ENCODE measurements around the gene RANBP10. TPM values are rescaled to one million over a fixed set of nuclear protein-coding genes. Genes with fewer than 3 reads are reported as not detected.

The RANBP10 gene
- total RNA-seq, 4 donors from 2014 or later = 18.4 to 35.2 (median 27.6) TPM

DNA sequence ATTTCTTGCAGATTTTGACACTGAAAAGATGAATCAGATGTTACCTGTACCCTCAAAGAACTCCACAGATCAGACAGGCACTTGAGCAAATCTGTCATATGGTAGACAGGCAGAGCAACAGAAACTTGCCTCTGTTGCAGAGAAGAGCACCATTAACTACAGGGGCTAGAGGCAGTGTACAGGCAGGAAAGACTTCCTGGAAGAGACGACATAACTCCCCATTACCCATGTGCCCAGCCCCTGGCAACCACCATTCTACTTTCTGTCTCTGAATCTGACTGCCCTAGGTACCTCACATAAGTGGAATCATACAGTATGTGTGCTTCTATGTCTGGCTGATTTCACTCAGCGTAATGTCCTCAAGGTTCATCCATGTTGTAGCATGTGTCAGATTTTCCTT lies 102.7 kb downstream of the RANBP10 start:
- no peak for TF ChIP-seq EP300 (IDR thresholded peaks at IDR 0.05)
- TF ChIP-seq POLR2AphosphoS5 (IDR thresholded peaks at IDR 0.05) = no peak
- TF ChIP-seq POLR2A (IDR thresholded peaks at IDR 0.05) = no peak
- TF ChIP-seq, protein P1, sequence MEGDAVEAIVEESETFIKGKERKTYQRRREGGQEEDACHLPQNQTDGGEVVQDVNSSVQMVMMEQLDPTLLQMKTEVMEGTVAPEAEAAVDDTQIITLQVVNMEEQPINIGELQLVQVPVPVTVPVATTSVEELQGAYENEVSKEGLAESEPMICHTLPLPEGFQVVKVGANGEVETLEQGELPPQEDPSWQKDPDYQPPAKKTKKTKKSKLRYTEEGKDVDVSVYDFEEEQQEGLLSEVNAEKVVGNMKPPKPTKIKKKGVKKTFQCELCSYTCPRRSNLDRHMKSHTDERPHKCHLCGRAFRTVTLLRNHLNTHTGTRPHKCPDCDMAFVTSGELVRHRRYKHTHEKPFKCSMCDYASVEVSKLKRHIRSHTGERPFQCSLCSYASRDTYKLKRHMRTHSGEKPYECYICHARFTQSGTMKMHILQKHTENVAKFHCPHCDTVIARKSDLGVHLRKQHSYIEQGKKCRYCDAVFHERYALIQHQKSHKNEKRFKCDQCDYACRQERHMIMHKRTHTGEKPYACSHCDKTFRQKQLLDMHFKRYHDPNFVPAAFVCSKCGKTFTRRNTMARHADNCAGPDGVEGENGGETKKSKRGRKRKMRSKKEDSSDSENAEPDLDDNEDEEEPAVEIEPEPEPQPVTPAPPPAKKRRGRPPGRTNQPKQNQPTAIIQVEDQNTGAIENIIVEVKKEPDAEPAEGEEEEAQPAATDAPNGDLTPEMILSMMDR (IDR thresholded peaks at IDR 0.05) = no peak

DNA sequence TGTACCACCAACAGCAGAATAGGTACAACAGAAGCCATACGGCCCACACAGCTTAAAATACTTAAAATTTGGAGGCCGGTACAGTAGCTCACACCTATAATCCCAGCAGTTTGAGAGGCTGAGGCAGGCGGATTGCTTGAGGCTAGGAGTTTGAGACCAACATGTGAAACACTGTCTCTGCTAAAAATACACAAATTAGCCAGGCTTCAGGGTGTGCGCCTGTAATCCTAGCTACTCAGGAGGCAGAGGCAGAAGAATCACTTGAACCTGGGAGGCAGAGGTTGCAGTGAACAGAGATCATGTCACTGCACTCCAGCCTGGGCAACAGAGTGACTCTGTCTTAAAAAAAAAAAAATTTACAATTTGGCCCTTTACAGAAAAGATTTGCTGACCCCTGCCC lies 104.2 kb downstream of the RANBP10 start:
- no peak overlapping the region for H3K27ac ChIP-seq
- H3K9me3 ChIP-seq = no peaks in the 10 kb centered on the region
- H3K4me1 ChIP-seq = peaks cover 3% of the 10 kb centered on the region
- TF ChIP-seq, protein P1 (IDR thresholded peaks at IDR 0.05) = no peak
- TF ChIP-seq POLR2A (IDR thresholded peaks at IDR 0.05) (no peak), POLR2AphosphoS5 (IDR thresholded peaks at IDR 0.05) (no peak), EP300 (IDR thresholded peaks at IDR 0.05) (no peak)
- no peaks in the 10 kb centered on the region for H3K36me3 ChIP-seq
- H3K27me3 ChIP-seq = no peaks in the 10 kb centered on the region
- DNase-seq (ENCODE audit: low spot score in 2 of 2) = no peak
- no peak overlapping the region for H3K4me3 ChIP-seq
- 93% methylated on average over 4 of the region's 4 CpGs for WGBS

More for the DNA sequence above, 102.7 kb downstream of the RANBP10 start:
- H3K4me3 ChIP-seq = no peak overlapping the region
- H3K36me3 ChIP-seq = no peaks in the 10 kb centered on the region
- no peak for DNase-seq (ENCODE audit: low spot score in 2 of 2)
- 55% methylated on average over 2 of the region's 2 CpGs for WGBS
- H3K27me3 ChIP-seq = no peaks in the 10 kb centered on the region
- H3K9me3 ChIP-seq = no peaks in the 10 kb centered on the region
- no peak overlapping the region for H3K27ac ChIP-seq
- peaks cover 4% of the 10 kb centered on the region for H3K4me1 ChIP-seq

DNA sequence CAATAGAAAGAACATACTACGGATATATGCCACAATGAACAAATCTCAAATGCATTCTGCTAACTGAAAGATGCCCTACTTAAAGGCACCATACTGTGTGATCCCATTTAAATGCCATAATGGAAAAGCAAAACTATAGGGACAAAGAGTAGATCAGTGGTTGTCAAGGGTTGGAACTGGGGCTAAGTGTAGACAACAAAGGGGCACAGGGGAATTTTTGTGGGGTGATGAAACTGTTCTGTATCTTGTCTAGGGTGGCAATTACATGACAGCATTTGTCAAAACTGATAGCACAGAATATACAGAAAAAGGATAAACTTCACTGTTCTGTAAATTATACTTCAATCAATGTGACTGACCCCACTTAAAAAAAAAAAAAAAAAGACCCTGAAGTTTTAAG lies 104.9 kb downstream of the RANBP10 start:
- Histone ChIP-seq H3K4me1 (peaks cover 3% of the 10 kb centered on the region), H3K4me3 (no peak overlapping the region), H3K27ac (no peak overlapping the region), H3K36me3 (no peaks in the 10 kb centered on the region), H3K9me3 (no peaks in the 10 kb centered on the region), H3K27me3 (no peaks in the 10 kb centered on the region)
- TF ChIP-seq EP300 (IDR thresholded peaks at IDR 0.05) = no peak
- no peak for TF ChIP-seq POLR2AphosphoS5 (IDR thresholded peaks at IDR 0.05)
- TF ChIP-seq POLR2A (IDR thresholded peaks at IDR 0.05) = no peak
- TF ChIP-seq, protein P1 (IDR thresholded peaks at IDR 0.05) = no peak
- 92% methylated on average over 1 of the region's 1 CpG for WGBS
- DNase-seq (ENCODE audit: low spot score in 2 of 2) = no peak

DNA sequence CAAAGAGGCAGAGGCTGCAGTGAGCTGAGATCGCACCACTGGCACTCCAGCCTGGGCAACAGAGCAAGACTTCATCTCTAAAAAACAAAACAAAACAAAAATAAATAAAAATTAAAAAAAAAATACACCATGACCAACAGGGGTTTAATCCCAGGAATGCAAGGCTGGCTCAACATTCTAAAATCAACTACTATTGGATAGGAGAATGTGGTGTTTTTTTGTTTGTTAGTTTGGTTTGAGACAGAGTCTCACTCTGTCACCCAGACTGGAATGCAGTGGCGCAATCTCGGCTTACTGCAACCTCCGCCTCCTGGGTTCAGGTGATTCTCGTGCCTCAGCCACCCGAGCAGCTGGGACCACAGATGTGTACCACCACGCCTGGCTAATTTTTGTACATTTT lies 107.1 kb downstream of the RANBP10 start:
- Histone ChIP-seq H3K36me3 (no peaks in the 10 kb centered on the region), H3K4me3 (no peak overlapping the region), H3K27ac (no peak overlapping the region), H3K4me1 (peaks cover 3% of the 10 kb centered on the region), H3K27me3 (no peaks in the 10 kb centered on the region), H3K9me3 (no peaks in the 10 kb centered on the region)
- WGBS = 93% methylated on average over 7 of the region's 7 CpGs
- no peak for DNase-seq (ENCODE audit: low spot score in 2 of 2)
- TF ChIP-seq EP300 (IDR thresholded peaks at IDR 0.05) (no peak), POLR2AphosphoS5 (IDR thresholded peaks at IDR 0.05) (no peak), POLR2A (IDR thresholded peaks at IDR 0.05) (no peak)
- TF ChIP-seq, protein P1 (IDR thresholded peaks at IDR 0.05) = no peak

DNA sequence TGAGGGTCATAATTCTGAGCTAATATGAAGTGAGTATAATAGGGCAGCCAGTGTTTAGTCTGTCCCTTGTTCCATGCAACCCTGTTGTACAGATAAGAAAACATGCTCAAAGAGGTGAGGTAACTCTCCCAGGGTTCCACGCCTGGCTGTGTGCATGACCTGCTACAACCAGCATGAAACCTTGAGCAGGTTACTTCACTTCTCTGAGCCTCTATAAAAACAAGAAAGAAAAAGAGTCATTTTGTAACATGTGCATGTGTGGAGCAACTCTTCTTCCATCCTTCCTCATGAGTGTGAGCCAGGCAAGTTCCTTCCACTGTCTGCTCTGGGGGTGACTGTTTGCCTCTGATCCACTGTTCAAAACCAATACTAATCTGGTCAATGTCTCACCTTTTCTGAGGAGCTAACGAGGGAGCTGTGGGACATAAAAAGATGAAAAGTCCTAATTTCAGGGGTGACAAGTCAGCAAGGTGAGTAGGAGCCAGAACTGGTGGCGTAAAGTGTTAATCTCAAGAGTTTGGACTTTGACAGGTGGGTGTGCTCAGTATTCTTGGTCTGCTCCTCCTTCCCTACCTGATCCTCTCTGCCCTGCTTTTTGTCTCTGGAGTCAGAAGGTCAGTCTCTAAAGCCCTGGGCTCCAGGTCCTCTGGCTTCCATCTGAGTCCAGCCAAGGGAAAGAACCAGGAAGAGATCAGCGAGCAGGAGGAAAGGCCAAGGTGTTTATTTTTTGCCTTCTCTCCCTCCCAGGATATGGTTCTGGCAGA lies 108.8 kb downstream of the RANBP10 start:
- 87% methylated on average over 4 of the region's 4 CpGs for WGBS
- no peak overlapping the region for H3K4me3 ChIP-seq
- no peak overlapping the region for H3K27ac ChIP-seq
- H3K9me3 ChIP-seq = no peaks in the 10 kb centered on the region
- no peaks in the 10 kb centered on the region for H3K36me3 ChIP-seq
- no peaks in the 10 kb centered on the region for H3K27me3 ChIP-seq
- TF ChIP-seq, protein P1 (IDR thresholded peaks at IDR 0.05) = no peak
- no peak for TF ChIP-seq POLR2A (IDR thresholded peaks at IDR 0.05)
- no peak for TF ChIP-seq POLR2AphosphoS5 (IDR thresholded peaks at IDR 0.05)
- DNase-seq (ENCODE audit: low spot score in 2 of 2) = no peak
- H3K4me1 ChIP-seq = peaks cover 3% of the 10 kb centered on the region
